Bone marrow (tissue), 2 donors: ENCODE results near the gene APBA2.

ENCODE experiments used
- DNase-seq, 2 donors: peaks; one replicate each; lab custom pipeline; 2025; lab: John Stamatoyannopoulos, UW

The APBA2 gene

DNA sequence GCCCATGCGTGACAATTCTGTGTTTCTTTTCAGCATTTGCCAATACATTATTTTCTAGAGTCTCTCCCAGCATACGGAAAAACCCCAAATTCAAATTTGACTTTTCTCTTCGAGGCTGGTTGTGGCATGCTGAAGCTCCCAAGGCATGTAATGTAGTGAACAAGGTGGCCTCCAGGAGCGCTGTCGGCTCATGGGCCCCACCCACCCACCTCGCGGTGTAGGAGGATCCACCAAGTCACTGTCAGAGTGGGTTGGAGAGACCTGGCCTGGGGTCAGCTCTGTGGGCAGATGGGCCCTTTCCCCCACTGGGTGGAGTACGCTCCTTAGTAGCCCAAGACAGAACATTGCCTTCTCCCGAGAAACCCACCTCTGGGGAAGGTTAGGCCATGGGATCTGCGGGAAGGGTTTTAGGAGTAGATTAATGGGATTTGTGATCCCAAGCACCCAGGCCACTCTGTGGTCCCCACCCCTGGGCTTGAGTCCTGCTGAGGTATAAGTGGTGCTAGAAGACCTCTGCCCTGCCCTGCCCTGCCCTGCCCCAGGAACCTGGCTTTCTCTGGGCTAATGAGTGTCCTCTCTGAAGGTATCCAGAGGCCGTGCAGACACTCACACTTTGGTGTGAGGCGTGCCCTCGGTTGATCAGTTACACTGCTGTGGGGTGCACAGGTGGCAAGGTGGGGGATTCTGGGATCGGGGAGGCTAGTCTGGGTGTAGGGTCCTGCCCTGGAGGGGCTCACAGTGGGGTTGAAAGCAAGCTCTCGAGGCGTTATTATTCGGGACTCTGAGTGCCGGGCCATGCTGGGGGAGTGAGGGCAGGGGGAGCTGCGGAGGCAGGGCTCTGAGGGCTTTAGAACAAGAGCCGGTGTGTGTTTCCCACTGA is 97.9 kb downstream of the APBA2 start:
- DNase-seq = no peak

DNA sequence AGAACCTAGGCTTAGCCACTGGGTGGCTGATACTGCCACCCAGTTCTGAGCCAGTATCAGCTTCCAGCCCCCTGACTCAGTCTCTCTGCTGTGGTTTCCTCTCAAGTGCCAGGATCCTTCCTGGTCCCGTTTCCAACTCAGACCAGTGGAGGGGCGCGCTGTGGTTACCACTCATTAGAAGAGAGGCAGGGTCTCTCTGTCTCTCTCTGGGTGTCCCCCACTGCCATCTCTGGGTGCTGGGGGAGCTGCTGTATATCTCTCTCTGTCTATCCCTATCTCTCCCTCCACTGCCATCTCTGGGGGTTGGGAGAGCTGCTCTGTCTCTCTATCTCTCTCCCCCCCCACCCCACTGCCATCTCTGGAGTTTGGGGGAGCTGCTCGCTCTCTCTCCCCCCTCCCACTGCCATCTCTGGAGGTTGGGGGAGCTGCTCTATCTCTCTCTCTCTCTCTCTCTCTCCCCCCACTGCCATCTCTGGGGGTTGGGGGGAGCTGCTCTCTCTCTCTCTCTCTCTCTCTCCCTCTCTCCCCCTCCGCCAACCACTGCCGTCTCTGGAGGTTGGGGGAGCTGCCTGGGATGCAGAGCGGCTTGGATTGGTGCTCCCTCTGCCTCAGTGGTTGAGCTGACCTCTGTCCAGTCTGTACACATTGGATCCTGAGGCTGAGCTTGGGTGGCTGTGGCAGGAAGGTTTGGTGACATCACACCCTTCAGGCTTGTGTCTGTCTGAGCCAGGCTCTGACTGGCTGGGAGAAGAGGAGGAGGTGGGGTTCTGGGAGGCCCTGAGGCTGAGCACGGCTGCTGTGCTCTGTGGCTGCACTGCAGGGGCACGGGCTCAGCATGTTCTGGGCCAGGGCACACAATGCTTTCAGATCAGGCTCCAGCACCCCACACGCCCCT is 98.9 kb downstream of the APBA2 start:
- DNase-seq = no peak

DNA sequence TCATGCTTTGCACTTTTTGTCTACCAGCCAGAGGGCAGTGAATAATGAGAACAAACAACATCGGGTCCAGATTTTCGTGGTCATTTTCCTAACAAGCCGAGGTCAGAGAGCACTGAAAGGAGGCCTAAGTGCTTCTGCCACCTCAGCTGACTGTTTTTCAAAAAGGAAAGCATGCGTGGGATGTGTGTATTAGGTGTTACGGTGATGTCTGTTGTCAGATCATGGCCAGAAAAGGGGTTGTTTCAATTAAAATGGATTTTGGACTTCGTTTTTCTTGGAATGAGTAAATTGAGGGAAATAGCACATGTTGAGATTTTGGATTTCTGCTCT is 99.5 kb downstream of the APBA2 start:
- DNase-seq = no peak

DNA sequence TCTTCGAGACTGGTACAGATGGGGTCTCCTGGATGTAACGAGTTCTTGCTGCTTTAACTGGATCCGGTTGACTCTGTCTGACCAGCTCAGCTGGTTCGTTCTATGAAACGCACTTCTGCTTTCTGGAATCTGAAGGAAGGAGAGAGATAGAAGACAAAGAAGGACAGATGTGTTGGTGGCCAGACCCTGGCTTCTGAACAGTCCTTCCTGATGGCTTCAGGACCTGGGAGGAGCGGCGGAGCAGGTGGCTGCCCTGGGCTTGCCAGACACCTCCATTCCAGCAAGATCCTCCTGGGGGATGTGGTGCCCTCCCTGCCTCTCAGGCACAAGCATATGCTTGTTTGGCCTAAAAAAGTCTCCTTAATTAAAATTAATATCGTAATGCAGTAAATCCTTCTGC is 99.9 kb downstream of the APBA2 start:
- DNase-seq = no peak

DNA sequence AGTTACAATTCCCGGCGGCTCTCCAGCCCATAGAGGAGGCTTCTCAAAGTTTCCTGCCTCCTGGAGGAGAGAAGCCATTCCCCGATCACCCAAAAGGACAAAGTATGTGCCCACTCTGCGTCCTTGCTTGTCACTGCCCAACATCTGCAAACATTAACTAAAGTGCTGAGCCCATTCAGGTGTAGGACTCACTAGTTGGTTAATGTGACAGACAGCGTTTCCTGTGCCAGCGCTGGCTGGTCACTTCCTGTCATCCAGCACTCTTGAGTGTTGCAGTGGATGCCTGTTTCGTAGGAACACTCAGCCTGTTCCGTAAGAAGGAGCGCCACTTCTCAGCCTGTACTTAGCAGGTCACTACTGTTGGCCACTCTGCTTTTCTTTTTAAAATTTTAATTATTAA is 100.3 kb downstream of the APBA2 start:
- no peak for DNase-seq

DNA sequence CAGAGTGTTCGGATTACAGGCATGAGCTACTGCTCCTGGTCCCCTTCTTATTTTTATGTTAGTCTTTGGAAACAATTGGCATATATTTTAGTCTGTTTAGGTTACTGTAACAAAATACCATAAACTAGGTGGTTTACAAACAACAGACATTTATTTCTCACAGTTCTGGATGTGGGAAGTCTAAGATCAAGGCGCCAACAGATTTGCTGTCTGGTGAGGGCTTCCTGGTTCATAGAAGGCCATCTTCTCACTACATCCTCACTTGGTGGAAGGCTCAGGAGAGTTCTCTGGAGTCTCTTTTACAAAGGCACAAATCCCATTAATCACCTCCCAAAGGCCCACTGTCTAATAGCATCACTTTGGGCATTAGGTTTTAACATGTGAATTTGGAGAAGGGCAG is 101.0 kb downstream of the APBA2 start:
- DNase-seq = no peak

DNA sequence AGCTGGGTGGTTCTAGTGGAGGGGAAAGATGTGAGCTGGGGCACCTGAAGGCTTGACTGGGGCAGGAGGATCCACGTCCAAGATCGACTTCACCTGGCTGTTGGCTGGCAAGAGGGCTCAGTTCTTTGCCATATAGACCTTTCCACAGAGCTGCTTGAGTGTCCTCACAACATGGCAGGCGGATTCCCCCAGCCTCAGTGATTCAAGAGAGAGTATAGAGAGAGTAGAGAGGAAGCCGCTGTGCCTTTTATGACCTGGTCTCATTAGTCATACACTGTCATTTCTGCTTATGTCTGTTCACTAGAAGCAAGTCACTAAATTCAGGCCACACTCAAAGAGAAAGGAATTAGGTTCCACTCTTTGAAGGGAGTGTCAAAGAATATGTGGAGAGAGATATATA is 101.6 kb downstream of the APBA2 start:
- DNase-seq = no peak

DNA sequence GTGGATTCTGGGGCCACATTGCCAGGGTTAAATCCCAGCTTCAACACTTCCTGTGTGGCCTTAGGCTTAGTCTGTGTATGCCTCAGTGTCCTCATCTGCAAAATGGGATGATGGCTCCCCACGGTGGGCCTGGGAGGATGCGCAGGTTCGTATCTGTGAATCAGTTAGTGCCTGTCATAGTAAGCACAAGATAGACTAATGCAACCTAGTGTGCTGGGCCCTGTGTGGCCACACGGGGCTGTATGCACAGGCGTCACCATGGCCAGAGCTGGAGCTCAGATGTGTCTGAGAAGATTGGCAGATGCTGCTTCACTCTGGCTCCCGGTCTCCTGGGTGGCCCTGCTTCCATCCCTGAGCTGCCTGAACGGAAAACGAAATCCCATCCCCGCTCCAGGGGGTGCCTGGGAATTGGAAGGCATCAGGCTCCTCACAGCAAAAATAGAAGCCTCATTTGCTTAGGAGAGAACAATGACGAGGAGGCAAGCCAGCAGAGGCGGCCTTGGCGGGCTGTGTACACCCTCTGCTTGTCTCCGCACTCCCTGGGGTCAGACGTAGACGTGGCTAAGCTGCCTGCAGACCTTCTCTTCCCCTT is 103.6 kb downstream of the APBA2 start:
- DNase-seq = no peak

DNA sequence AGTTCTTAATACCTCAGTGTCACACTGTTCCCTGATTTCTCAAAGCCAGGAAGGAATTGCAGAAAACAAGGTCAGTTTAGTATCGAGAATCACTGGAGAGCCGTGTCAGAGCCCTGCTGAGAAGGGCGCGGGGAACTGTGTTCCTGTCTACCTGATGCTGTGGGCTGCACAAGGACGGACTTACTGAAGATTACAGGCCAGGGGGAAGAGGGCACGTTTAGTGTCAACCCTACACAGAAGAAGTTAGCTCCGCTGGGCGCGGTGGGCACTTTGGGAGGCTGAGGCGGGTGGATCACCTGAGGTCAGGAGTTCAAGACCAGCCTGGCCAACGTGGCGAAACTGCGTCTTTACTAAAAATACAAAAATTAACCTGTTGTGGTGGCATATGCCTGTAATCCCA is 104.1 kb downstream of the APBA2 start:
- no peak for DNase-seq

DNA sequence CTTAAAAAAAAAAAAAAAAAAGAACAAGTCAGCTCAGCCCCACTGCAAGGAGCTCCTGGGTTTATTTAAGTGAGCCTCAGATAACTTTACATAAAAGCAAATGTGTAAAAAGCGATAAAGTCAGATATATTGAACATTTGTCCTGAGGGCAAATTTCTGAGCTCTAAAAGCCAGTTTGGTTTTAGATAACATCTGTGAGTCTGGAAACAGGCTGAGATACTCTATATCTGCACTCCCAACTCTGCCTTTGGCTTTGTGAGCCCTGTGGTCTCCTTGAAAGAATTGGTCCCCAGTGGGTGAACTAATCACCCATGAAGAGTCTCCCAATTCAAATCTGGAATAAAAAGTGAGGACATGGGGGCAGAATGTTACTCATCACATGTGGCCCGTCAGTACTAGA is 104.6 kb downstream of the APBA2 start:
- DNase-seq = no peak

DNA sequence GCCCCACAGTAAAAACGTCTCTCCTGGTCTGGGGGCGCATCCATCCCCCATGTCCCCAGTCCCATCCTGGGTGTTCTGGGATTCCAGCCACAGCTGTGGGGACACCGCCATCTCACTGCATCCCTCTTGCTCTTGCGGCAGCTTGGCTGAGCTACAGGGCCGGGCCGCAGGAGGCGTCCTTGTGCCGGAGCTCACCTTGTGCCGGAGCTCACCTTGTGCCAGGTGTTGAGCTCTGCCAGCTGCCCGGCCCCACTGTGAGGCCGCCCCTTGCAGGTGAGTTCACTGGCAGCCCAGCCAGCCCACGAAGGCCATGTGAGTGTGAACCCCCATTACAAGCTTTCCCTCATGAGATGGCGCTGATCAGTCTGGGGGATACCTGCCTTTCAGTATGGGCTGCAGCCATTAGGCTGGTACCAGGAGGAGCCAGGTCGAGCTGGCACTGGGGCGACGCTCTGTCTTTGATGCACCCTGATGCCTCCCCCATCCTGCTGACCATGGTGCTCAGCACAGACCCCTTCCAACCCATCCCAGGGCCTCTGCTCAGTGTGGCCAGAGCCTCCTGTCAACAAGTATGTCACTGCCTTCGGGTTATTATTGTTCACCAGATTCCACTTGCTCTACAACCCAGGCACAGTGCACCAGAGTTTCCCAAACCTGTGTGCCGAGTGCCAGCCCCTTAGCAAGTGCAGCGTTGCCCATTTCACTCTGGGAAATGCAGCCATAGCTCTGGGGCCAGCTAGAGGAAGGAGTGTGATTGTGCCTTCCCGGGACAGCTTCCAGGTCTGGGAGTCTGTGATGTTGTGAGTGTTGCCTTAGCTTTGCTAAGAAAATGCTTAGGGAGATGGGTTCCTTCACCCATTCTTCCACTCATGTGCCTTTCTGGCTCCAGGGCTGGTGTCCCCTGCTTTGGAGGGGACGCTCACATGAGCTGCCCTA is 105.7 kb downstream of the APBA2 start:
- DNase-seq = no peak

DNA sequence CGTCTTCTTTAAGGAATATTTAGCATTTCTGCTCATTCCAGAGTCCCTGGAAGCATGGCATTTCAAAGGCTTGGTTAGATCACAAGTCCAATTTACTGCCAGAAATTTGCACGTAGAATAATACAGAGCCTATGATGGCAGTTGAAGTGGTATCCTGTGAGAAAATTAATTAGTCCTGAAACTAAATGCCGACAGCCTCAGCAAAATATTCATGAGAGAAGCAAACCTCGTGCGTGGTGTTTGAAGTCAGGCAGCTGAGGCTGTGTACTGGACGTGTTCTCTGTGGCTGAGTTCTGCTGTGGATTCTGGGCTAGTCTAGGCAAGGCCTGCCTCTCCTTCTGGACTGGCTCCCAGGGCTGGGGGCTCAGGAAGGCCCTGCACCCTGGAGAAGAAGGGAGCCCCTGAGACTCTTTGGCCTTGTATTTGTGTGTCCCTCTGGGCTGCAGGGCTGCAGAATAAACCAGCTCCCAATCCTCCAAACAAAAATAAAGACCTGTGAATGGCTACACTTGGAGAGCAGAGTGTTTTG is 106.6 kb downstream of the APBA2 start:
- DNase-seq = no peak

DNA sequence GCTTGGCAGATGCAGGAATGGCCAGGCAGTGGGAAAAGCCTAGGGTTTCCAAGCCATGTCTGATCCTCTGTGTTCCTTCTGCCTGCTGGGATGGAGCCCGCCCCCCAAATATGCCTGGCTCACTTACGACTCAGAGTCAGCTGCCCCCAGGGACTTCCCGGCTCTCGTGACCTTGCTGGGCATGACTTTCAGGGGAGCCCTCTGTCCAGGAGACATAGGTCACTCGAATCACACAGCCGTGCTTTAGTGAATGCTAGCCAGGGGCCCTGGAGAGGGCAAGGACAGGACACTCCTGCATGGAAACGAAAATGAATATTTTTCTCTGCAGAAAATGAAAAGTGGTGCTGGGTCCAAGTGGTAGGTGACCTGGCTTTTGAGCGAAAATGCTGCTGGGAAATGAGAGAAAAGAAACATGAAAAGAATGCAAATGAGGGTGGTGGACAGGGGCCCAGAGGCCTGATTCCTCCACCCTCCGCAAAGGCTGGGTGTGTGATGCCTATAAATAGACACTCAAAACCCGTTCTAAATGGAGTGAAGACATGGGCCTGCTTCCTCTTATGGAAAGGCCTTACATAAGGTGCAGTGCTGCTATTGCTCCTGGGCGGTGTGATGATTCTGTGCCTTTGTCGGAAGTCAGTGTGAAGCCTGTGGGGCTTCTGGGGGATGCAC is 107.4 kb downstream of the APBA2 start:
- no peak for DNase-seq

DNA sequence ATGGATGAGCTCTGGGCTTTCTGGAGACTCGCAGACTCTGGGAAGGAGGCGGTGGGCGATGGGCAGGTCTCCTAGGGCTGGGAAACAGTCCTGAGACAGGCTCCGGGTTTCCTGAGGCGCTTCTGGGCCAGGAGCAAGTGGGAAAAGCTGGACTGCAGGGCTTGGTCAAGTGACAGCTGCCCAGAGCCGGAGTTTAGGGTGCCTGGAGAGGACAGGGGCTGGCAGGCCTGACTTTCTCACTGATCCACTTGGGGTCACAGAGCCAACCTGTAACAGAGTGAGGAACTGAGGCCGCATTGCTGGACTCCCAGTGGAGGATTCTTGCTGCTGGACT is 107.9 kb downstream of the APBA2 start:
- DNase-seq = no peak

DNA sequence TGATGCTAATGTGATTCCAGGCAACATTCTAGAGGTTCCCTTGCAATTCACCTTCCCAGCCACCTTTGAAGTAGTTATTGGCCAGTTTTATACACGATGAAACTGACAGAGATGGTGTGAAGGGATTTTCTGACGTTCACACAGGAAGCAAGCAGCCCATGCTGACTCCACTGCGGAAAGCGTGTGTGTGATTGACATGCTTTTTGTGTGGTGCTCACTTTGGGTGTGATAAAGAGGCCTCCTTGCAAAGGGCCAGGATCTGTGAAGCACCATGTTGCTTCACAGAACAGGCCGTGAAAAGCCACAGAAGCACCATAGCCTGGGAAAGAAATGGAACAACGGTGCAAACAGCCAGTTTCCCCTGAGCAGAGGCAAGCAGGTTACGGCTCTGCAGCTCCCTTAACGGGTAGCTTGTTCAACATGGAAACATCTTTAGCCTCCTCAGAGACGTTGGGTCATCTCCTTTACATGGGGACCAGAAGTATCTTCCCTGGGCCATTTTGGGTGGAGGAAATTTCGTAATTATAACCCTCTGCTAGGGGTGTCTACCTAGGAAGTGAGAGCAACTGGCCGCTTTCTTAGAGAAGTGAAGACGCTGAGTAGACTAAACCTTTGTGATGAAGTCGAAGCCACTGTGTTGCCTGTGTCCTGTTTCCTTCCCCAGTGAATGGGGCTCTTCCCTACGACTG is 108.5 kb downstream of the APBA2 start:
- DNase-seq = no peak

DNA sequence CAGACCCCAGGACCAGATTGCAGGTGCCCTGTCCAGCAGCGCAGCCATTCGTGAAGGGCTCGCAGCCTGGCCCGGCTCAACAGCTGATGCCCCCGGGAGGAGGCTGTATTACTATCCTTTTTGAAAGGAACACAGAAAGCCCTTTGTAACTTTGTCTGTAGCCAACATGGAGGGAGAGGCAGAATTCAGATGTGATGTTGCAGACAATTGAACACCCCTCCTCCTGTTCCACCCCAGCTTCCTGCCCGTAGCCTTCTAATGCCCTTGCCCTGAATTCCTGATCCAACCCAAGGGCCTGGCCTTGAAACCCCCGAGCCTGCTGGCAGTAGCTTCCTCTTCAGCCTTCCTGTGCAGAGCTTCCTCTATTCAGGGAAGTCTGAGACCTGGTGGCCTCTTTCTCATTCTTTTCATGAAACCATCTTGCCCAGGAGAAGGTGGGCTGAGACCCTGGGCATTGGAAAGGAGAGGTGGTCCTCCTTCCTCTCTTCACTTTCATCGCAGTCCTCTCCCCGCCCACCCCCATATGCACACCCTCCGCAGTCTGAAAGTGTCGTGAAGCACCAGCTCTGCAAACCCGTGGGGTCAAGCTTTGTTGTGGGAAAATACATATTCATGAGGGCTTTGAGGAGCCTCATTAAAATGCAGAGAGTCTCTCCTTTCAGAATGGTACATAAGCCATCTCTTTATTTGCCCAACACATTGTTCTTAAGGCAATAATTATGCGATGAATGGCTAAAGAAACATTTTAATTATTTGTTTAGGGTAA is 109.2 kb downstream of the APBA2 start:
- DNase-seq = no peak

DNA sequence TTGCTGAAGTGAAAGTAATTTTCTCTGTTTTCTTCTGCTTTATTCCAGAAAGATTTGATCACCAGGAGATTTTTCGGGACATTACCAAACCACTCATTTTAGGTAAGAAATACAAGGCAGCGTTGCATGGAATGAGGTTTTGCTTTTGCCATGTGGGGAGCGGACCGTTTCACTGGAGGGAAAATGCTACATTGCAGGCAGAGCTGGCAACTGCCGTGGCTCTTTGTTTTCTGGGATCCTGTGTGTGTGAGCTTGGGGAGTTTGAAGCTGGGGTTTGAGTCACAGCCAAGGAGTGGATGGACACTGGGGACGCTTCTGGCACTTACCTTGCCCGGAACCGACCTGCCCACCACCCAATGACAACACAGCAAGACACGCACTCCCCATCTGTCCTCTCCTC is 109.9 kb downstream of the APBA2 start:
- no peak for DNase-seq

DNA sequence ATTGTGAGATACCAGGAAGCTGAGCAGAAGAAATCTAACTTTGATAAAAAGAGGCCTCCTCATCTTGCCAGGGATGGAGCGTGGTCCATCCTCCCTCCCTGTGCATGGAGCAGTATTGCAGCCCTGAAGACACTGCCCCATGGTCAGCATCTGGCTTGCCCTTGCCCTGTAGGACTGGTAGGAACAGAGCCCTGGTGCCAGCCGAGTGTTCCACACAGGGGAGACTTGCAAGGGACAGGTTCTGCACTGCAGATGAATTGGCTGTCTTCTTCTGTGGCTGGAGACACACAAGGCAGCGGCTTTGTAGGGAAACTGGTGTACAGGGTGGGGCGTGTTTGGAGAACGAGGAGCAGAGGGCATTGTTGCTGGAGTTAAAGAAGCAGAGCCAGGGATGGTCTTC is 110.5 kb downstream of the APBA2 start:
- no peak for DNase-seq

DNA sequence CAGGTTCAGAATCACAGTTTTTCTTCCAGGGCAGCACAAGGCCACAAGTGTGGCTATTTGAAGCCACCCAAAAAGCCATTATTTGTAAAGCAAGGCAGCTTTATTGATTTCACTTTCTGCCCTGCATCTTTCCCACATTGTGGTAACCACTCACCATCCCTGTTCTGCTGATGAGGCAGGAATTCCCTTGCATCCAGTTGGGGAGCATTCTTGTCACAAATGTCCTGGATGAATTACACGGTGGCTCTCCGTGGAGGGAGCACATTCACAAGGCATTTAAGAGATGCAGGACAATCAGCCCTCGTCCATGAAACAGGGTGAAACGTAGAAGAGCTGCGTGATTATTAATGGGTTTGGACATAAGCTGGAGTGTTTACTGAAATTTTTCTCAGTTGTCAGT is 111.2 kb downstream of the APBA2 start:
- no peak for DNase-seq

DNA sequence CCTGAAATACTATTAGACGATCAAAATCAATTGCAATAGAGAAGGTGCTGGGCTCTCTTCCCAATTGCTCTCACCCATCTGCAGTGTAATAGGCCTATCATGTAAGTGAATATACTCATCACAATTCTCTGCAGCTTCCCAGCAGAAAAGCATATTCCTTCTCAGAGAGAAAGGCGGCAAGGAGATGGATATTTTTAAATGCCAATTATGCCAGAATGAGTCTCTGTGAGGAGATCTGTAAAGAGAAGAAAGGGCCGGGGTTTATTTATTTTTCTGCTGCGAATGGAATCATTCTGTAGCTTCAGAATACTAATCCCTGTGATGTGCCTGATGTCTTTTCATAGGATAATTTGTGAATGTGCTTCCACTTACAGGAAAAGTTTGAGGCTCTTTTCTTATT is 112.0 kb downstream of the APBA2 start:
- no peak for DNase-seq
